ENCODE measurements around the gene SMG6.
"Not testable (repeated sequence)": the region's sequence is repeated elsewhere in the genome, so short reads cannot be mapped to it uniquely, and the experiment has no call there.

SMG6 gene

DNA sequence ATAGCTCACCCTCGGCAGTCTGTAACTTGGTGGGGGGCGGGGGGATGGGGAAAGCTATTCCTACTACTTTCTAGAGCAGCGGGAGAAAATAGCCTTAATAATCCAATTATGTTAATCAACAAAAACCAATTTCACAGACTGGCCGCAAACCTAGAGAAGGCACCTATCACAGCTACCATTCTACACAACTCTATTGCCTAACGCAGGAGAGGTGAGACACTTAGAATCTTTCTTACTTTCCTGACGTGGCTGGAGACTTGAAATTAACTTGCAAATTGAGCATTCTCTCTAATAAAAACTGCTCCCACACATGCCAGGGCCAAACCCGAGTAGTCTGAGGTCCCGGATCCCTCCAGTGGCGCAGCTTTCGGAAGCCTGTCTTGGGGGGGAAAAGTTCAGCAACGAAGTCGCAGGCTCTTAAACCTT lies 794 bp downstream of the SMG6 start:
- no peak for DNase-seq

DNA sequence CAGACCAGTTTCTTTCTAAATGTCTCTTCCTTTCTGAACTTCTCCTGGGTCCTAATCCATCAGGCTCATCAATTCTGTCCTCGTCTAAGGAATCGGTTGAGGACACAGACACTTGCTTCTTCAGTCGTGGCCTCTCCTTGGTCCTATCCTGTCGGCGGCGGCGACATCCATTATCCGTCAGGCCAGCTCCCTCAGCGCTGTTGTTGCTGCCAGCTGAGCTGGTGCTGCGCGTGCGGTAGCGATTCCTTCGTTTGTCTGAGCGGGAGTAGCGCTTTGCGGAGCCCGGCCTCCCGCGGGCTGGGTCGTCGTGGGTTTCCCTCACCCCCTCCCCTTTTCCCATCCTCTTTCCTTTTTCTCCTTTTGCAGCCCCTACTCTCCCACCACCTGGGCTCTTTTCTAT lies 3.8 kb downstream of the SMG6 start:
- DNase-seq = no peak

DNA sequence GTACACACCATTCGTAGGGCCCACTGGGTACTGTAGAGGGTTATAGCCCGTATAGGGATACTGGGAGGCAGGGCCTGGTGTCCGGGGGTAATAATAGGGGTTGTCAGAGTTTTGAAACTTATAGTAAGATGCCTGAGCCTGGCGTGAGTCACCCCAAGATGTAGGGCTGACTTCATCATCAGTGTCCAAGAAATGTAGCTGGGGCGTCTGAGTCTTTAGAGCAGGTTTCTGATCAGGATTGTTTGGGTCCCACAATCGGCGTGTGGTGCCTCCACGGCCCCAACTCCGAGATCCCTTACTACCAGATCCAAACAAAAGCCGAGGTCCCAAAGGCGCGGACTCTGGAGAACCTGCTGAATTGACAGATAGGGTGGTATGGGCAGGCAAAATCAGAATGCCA lies 4.4 kb downstream of the SMG6 start:
- DNase-seq = no peak

DNA sequence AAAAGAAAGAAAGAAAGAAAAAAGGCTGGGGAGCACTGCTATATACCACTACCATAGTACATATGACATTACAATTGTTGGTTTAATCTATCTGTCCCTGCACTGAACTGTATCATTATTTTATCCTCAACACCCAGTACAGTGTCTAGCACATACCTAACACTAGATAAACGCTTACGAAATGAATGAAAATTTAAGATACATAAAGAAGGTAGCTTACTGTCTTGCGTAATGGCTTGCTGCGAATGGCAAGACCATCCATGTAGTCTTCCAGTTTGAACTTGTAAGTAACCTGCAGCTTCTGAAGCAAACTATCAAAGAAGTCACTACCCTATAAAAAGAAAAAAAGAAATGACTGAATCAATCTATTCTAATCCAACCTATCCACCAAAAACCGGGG lies 6.6 kb downstream of the SMG6 start:
- no peak for DNase-seq

DNA sequence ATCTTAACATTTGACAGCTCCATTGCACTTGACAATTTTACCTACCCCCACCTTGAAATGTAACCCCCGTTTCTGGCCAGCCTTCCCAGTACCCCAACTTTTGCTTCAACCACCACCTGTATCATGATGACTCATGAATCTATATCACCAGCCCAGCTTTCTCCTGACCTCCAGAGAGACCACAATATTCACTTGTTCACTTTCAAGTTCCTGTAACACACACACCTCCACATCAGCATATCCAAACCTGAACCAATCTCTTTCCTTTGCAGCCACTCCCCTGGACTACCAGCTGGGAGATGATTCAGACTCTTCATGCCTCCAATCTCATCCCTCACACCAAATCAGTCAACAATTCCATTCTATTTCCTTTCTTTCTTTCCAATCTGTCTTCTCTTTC lies 8.0 kb downstream of the SMG6 start:
- DNase-seq = no peak

DNA sequence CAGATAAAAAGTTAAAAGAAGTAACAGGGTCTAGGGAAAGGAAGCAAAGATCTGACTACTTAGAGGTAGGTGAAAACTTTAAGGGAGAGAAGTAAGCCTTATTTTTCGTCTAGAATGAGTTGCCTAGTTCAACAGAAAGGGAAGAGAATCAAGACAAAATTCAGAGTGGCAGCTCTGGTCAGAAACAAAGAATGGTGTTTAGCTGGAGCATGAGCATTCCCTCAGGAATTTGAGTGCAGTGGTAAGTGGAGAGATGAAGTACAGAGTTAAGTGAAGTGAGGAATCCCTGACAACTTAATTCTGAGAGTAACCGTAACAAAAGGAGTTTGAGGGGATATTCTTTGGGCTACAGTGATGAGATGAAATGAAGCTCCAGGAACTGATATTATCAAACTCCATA lies 11.5 kb downstream of the SMG6 start:
- DNase-seq = no peak

DNA sequence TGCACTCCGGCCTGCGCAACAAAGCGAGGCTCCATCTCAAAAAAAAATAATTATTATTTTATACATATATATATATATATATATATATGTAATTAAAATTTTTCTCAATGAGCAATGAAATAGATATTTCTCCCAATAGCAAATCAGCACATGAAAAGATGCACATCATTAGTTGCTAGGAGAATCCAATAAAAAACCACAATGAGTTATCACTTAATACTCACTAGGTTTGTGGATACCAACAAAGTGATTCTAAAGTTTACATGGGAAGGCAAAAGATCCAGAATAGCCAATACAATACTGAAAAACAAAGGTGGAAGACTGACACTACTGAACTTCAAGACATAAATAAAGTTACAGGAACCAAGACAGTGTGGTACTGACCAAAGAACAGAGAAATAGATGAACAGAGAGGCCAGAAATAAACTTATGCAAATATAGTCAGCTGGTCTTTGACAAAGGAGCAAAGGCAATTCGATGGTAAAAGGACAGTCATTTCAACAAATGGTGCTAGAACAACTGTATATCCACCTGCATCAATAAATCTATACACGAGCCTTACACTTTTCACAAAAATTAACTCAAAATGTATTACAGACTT lies 13.6 kb downstream of the SMG6 start:
- DNase-seq = no peak

DNA sequence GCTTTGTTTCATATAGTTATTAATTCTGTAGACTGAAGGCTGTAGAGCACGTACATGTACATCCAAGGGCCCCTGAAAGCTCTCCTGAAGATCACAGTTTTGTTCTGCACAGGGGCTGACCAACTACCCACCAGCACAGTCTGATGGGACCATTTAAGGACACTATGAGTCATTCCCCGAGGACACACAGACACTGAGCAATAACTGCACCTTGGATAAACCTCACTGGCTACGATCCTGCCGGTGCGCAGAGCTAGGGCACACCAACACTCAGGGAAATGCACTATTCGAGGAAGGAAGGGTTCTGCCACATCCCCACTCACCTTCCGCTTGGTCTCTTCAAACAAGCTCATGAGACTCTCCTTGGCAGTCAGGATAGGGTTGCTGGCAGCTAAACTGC lies 20.3 kb downstream of the SMG6 start:
- no peak for DNase-seq

DNA sequence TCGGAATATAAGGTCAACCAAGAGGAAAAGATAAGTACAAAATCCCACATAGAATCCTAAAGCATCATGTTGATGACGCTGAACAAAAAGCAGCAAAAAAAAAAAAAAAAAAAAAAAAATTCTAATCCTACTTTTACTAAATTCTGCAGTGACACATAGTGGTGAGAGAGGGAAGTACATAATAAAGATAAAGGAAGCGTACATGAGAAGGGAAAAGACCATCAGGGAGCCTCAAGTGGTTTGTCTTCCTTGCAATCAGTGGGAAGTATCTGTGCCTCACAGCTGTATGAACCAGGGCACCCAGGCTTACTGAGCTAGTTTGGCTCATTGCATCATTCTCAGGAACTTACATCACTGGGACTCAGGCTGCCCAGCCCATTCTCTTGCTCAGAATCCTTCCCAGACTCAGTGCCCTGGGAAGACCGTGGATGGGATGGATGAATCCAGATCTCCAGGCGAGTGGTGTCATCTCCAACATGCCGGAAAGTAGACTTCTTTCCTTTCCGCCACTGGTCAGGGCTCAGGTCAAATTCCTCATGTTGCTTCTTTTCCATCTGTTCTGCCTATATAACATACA lies 21.2 kb downstream of the SMG6 start:
- no peak for DNase-seq

DNA sequence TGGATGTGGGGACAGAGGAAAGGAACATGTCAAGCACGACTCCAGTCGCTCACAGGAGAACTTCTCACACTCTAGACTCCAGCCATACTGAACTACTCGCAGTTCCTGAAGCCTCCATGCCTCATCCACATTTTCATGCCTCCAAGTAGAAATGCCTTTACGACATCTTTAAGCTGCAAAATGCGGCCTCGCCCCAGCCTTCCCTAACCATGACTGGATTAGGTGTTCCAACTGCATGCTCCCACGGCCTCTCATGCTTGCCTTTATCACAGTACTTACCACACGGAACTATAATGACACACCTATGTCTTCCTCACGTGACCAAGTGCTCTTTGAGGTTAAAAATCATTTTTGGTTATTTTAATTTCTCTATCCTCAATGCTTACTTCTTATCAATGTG lies 23.9 kb downstream of the SMG6 start:
- no peak for DNase-seq

DNA sequence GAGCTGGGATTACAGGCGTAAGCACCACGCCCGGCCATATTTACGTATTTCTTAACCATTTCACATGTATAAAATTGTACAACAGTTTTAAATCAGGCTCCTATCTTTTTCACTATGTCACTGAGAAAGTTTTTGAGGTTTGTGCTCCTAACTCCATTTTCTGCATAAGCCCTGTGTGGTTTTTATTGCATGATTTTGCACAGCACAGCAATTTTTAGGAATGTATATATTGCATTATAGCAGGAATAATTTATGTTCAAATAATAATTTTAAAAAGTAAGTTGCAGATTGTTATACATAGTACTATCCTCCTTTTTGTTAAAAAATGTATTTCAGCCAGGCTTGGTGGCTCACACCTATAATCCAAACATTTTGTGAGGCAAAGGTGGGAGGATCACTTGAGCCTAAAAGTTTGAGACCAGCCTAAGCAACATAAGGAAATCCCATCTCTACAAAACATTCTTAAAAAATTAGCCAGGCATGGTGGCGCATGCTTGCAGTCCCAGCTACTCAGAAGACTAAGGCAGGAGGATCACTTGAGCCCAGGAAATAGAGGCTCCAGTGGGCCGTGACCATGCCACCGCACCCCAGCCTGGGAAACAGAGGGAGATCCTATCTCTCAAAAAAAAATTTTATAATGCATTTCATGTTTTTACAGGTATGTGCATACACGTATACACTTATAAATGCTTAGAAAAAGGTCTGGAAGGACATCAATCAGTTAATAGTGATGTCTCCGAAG lies 26.0 kb downstream of the SMG6 start:
- DNase-seq = no peak

DNA sequence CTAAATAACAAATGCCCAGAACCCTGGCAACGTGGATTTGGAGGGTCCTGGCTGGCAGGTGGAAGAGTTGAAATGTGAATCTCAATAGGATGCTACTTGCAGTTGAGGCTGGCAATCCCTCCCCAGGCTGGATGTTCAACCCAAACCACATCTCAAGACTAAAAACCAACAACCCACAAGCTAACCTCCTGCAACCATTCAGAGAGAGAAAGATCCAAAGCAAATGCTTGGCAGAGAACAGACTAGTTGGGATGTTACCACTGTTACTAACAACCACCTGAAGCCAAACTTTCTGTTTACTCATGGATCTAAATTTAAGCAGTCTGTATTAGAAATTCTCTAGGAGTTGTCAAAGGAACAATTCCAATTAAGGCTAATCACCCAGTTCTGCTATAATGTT lies 27.9 kb downstream of the SMG6 start:
- DNase-seq = no peak

DNA sequence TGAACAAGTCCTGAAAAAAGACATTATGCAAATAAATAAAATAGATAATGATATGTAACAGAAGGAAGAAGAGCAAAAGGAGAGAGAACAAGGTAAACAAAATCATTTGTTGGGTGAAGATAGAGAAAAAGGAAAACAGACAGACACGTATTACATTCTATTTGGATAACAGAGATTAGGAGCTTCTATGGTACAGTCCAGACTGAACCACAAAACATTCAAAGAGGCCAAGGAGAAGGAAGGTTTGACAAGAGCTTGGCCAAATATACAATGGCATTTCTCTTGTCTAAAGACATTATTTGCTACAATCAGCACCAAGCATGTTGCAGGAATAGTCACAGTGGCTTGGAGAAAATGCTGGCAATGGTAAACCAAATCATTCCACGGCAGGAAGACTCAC lies 29.2 kb downstream of the SMG6 start:
- DNase-seq = no peak

DNA sequence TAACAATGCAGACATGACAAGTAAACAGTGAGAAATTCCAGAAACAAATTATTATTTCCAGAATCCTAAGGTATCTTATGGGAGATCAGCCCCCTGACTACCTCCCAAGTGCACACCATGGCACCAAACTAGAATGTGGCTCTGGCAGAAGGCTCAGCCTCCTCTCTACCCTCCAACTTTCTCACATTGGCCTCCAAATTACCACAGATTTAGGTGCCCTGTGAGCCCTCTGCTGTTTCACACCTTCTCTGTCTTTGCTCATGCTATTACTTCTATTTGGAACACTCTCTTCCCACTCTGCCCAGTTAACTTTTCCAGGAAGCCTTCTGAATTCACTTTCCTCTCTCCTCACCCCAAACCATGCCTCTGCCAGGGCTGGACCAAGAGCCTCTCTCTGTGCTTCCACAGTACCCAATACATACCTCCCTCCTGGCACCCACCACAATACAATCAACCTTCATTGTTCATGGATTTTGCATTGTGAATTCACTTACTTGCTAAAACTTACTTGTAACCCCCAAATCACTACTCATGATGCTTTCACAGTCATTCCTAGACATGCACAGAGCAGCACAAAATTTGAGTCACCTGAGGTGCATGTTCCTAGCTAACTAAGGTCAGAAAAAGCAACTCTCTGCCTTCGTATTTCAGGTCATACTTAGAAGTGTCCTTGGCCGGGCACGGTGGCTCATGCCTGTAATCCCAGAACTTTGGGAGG lies 31.4 kb downstream of the SMG6 start:
- no peak for DNase-seq

DNA sequence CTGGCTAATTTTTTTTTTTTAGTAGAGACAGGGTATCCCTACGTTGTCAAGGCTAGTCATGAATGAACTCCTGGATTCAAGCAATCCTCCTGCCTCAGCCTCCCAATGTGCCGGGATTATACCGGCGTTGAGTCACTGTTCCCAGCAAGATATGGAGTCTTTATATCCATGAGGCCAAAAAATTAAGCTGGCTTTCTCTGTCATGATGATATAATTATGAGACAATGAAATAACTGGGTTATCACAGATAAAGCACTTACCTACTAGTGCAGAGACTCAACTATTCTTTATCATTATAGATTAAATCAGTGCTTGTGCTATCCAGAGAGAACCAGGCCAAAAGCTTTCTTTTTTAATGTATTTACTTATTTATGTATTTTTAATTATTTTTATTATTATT lies 36.2 kb downstream of the SMG6 start:
- no peak for DNase-seq

DNA sequence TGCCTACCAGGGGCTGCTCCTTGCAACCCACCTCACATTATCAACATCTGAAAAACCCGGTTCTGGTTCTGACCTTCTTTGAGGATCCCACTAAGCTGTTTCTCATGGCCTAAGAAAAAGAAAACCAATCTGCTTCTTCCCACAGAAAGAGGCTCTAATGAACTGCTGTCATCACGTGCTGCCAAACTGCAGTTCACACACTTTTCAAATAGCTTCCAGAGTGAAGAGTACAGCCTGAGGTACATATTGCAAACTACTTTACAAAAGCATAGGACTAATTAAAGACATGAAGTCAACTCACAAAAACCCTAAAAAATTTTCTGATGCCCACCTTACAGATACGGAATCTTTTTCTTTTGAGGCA lies 36.7 kb downstream of the SMG6 start:
- no peak for DNase-seq

DNA sequence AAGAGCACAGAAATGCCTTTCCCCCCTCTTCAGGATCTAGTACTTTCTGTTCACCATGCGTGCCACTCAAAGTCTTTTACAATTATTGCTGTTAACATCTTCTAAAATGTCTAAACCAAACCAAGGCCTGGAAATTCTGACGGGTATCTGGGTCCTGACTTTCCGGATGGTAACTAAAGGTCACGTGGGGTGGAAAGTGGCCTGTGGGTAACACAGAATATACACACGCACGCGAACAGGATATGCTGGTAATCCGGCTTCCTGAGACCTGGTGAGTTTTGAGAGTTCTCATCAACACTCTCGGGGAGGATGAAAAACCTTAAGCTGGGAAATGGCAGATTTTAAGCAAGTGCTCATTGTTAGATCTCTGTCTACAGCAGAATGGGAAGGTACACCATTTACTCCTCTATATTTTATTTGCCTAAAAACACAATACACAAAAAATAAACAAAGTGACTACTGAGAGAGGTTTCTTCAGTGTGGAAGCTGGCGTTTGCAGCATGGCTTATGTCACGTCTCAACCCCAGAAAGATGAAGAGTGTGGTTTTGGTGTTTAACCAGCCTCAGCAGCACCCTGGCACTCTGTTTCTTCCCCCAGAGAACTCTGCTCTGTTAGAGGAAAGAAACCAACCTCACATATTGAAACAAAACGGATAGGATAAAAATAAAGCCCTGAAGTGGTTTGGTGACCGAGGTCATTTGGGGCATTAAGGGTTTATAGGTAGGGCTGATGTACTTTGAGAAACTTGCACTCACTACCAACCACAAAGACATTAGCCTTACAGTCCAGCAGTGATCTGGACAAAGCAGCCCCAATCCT lies 37.3 kb downstream of the SMG6 start:
- DNase-seq = peak; percentile 84

DNA sequence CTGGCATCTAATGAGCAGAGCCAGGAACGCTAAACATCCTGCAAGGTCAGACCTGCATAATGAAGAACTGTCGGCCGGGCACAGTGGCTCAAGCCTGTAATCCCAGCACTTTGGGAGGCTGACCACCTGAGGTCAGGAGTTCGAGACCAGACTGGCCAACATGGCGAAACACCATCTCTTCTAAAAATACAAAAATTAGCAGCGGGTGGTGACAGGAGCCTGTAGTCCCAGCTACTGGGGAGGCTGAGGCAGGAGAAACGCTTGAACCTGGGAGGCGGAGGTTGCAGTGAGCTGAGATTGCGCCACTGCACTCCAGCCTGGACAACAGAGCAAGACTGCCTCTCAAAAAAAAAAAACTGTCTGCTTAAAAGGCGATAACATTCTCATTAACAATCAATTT lies 38.4 kb downstream of the SMG6 start:
- not testable (repeated sequence) for DNase-seq

DNA sequence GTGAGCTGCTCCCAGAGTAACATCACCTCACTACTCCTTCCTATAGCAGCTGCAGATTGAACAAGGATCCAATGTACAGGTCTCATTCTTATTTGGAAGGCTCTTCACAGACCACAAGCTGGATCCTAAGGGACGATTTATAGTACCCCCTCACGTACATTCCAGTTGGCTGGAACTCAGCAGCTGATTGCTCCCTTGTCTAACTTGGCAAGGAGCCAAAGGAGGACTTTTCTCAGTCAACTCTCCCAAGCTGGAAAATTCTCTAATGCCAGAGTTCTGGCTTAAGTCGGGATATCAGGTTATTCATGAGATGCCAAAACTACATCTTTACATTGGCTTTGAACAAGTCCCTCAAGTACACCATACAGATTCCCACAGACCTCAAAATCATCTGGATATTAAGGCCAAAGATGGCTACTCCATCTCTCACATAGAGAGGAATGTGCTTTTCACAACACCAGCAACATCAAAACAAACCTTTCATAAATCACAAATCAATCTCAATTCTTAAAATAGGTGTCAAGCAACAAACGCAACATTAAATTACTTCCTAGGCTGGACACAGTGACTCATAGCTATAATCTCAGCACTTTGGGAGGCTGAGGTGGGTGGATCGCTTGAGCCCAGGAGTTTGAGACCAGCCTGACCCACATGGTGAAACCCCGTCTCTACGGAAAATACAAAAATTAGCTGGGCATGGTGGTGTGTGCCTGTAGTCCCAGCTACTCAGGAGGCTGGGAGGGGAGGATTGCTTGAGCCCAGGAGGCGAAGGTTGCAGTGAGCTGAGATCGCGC lies 39.3 kb downstream of the SMG6 start:
- no peak for DNase-seq

DNA sequence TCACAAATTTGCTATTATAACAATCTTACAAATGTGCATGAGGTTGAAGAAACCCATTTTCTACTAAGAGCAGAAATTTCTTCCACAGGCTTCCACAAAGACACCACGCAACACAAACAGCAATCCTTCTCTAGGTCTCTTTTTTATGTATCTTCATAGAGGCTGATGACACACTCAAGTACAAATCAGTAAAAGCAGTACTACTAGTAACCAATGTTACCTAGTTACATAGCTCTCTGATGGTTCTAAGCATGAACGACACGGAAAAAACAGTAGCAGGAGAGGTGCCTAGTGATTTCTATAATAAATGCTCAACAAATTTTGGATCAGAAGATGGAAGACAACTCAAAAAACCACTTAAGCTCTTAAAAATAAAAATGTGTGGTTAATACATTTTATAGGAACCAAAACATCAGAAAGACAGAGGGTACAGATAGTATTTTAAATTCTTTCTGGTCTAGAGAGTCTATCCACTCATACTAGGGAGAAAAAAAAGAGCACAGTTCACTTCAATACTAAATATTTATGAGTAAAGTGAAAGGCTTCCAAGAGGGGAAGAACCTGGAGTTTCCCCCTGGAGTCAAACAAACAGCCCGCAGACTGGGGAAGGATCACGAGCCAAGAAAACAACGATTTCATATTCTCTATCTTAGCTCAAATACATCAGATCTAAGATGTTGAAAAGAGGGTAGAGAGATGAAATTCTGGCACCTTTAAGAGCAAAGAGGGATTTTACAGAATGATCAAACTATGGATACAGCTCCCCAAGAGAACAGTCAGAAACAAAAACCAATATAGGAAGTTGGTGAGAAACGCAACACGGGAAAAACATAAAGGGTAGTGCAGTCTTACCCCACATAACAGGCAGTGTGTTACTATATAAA lies 40.2 kb downstream of the SMG6 start:
- no peak for DNase-seq

DNA sequence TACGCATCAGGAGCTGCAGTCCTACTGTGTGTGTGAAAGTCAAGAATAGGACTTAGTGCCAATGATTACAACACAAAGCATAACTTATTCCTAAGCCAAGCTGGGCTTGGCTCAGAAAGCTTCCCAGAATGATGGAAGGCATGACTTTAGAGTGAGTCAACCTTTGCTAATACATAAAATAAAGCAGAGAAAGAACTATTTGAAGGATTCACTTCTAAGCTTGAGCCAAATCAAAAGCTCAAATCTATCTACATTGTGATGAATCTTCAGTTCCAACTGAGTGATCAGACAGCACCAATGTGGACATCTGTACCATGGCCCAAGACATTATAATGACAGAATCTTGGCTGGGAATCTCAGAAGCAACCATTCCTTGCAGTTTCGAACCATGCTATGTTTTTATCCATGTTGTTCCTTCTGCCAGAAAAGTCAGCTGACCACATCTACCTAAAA lies 41.4 kb downstream of the SMG6 start:
- DNase-seq = no peak
